K562 (cell line): ENCODE results near the gene PLA2G4D. TPM values are rescaled to one million over a fixed set of nuclear protein-coding genes. Genes with fewer than 3 reads are reported as not detected.

Source experiments
- CBFA2T2 ChIP-seq: fragments of 450-650 bp; conservative IDR thresholded peaks from 2 replicates; pipeline ENCODE4 v1.6.1; 2017; ENCODE audit warnings: mild to moderate bottlenecking
- COPS2 ChIP-seq: fragments of 450-650 bp; conservative IDR thresholded peaks from 2 replicates; pipeline ENCODE4 v1.6.1; 2016; ENCODE audit warnings: mild to moderate bottlenecking, moderate library complexity
- E2F6 ChIP-seq, 2 experiments: IDR thresholded peaks; 2 replicates each; pipeline ENCODE4 v1.6.1; 2011; ENCODE audit warnings: borderline replicate concordance in 1 of 2, control low read depth in 1 of 2, low read depth in 1 of 2, low read length in 1 of 2, mild to moderate bottlenecking in 1 of 2, mixed read lengths in 1 of 2, moderate library complexity in 1 of 2; ENCODE audit not compliant: insufficient read depth in 1 of 2, insufficient read length in 1 of 2, poor library complexity in 1 of 2, severe bottlenecking in 1 of 2; ENCODE audit errors: extremely low read depth in 1 of 2
- ELF4 ChIP-seq: fragments of 450-650 bp; formaldehyde crosslinking; IDR thresholded peaks from 2 replicates; pipeline ENCODE4 v1.4.0; 2022; ENCODE audit warnings: missing genetic modification characterization
- FOSL1 ChIP-seq: fragments of 200-800 bp; sonication (Bioruptor generic); conservative IDR thresholded peaks from 2 replicates; pipeline ENCODE4 v1.6.1; 2016; ENCODE audit warnings: missing genetic modification characterization, missing compliant biosample characterization
- FOXK2 ChIP-seq, 2 experiments: fragments of 450-650 bp; IDR thresholded peaks in 1 of 2; conservative IDR thresholded peaks in 1 of 2; 2 replicates each; pipeline ENCODE4 v1.6.1; 2016; ENCODE audit warnings: low read depth in 2 of 2, mild to moderate bottlenecking in 1 of 2
- MGA ChIP-seq: fragments of 450-650 bp; IDR thresholded peaks from 2 replicates; pipeline ENCODE4 v1.6.1; 2016; ENCODE audit warnings: mild to moderate bottlenecking, moderate library complexity
- POU5F1 ChIP-seq: fragments of 150-350 bp; IDR thresholded peaks from 2 replicates; pipeline ENCODE4 v1.6.1; 2014; ENCODE audit warnings: borderline replicate concordance, low read length, low read depth, mild to moderate bottlenecking; ENCODE audit not compliant: partially characterized antibody
- SLC30A9 ChIP-seq: fragments of 250-450 bp; sonication (Bioruptor Pico); IDR thresholded peaks from 2 replicates; pipeline ENCODE4 v1.8.0; 2022; ENCODE audit warnings: mild to moderate bottlenecking, moderate library complexity
- SMARCE1 ChIP-seq: fragments of 450-650 bp; IDR thresholded peaks from 2 replicates; pipeline ENCODE4 v1.7.1; 2016; ENCODE audit warnings: mild to moderate bottlenecking
- VEZF1 ChIP-seq: fragments of 200-800 bp; sonication (Bioruptor generic); IDR thresholded peaks from 2 replicates; pipeline ENCODE4 v1.6.1; 2017; ENCODE audit warnings: missing genetic modification characterization, missing compliant biosample characterization
- ZBED1 ChIP-seq: IDR thresholded peaks from 2 replicates; pipeline ENCODE4 v1.6.1; 2014
- ZEB2 ChIP-seq: fragments of 450-650 bp; IDR thresholded peaks from 2 replicates; pipeline ENCODE4 v1.6.1; 2016
- ZNF324 ChIP-seq: fragments of 250-450 bp; sonication (Bioruptor Pico); IDR thresholded peaks from 2 replicates; pipeline ENCODE4 v1.4.0; 2020; ENCODE audit warnings: mild to moderate bottlenecking
- polyA plus RNA-seq, 8 experiments: library from polyadenylated mRNA; depleted of rRNA in 4 of 8; stranded (reverse) in 5 of 8; unstranded in 3 of 8; fragments of >200 nt; fragmentation: Nextera tagmentation in 2 of 8; fragmentation: Illumina TruSeq in 1 of 8; extraction: Ambion mirVana in 2 of 8; extraction: Trizol in 1 of 8; gene quantifications; 2 replicates each; pipeline versions ENCODE4 v1.2.1 to v1.2.3, GENCODE V29; 2011 to 2014; ENCODE audit warnings: inconsistent platforms in 1 of 8, missing spikeins in 1 of 8
- total RNA-seq, 7 experiments: library from RNA; depleted of rRNA in 6 of 7; stranded (reverse); fragments of >200 nt in 6 of 7; fragmentation: Illumina TruSeq in 2 of 7; extraction: Trizol in 2 of 7; gene quantifications; 2 replicates each; pipeline versions ENCODE4 v1.2.1 to v1.2.3, GENCODE V29; 2011 to 2021; ENCODE audit warnings: low replicate concordance in 1 of 7

The PLA2G4D gene
- total and polyA plus RNA-seq, 9 of the 15 experiments (the other 6 are each of a cell fraction or from before 2014, with no cell fraction given) = 0.04 TPM; not detected in 8

GRCh38 chr15:42079401-42079908 lies 14.9 kb downstream of the PLA2G4D start (continued):
- TF ChIP-seq POU5F1 = no peak
- no peak for TF ChIP-seq CBFA2T2
- no peak for TF ChIP-seq ZBED1
- no peak for TF ChIP-seq FOXK2 (conservative IDR thresholded peaks at IDR 0.05 in 1 of 2, IDR thresholded peaks at IDR 0.05 in 1 of 2; ENCODE audit: low read depth in 2 of 2)
- no peak for TF ChIP-seq ELF4
- no peak for TF ChIP-seq SLC30A9 (CRISPR knock-in tag)
- no peak for TF ChIP-seq ZNF324
- no peak for TF ChIP-seq VEZF1
- TF ChIP-seq SMARCE1 = no peak
- TF ChIP-seq COPS2 = no peak
- peak; percentile 62 to 78 for TF ChIP-seq E2F6 (IDR thresholded peaks at IDR 0.05; ENCODE audit: borderline replicate concordance in 1 of 2, extremely low read depth in 1 of 2, insufficient read depth in 1 of 2, insufficient read length in 1 of 2, low read depth in 1 of 2, low read length in 1 of 2, poor library complexity in 1 of 2, severe bottlenecking in 1 of 2)
- peak; percentile 63 for TF ChIP-seq MGA
- TF ChIP-seq FOSL1 (tag) = no peak
- TF ChIP-seq ZEB2 = no peak
